Lower lobe of right lung (tissue), 2 donors: Measurements from ENCODE around the gene KCP. TPM values are rescaled to one million over a fixed set of nuclear protein-coding genes. Genes with fewer than 3 reads are reported as not detected.
A peak's percentile ranks its signal among the peaks of the same experiment; 100 is the strongest.

Experiments
- ATAC-seq, 2 donors: fragments of 200-7000 bp; cut with Tn5 transposase; one replicate each; pipeline ENCODE4 v1.9.1; 2020 to 2022; ENCODE audit warnings: mild to moderate bottlenecking in 2 of 2, moderate library complexity in 2 of 2
- DNase-seq: peaks from one replicate; pipeline ENCODE4 v3.0.0-alpha.2; 2020
- H3K27ac ChIP-seq: fragments of 200-600 bp; one replicate; pipeline ENCODE4 v1.8.0; 2022
- H3K27me3 ChIP-seq: fragments of 200-600 bp; one replicate; pipeline ENCODE4 v1.8.0; 2022; ENCODE audit warnings: low read depth
- H3K36me3 ChIP-seq: fragments of 200-600 bp; one replicate; pipeline ENCODE4 v1.8.0; 2022; ENCODE audit warnings: mild to moderate bottlenecking
- H3K4me1 ChIP-seq: fragments of 200-600 bp; one replicate; pipeline ENCODE4 v1.8.0; 2022
- H3K4me3 ChIP-seq: fragments of 200-600 bp; one replicate; pipeline ENCODE4 v1.8.0; 2022; ENCODE audit warnings: mild to moderate bottlenecking
- H3K9me3 ChIP-seq: fragments of 200-600 bp; one replicate; pipeline ENCODE4 v1.8.0; 2022
- intact Hi-C: fragments of 100-400 bp; cut with DNase I; formaldehyde crosslinking; loops from one replicate; pipeline ENCODE4 v1.11.0; 2022
- total RNA-seq: library from RNA; stranded (reverse); fragmentation: NEBNext Ultra II Directional; extraction: Animal tissue kit (Norgen Biotek cat#: 25700); gene quantifications from one replicate; pipeline ENCODE4 v1.2.1, GENCODE V29; 2021
- TF ChIP-seq, protein P1 (sequence below): fragments of 200-600 bp; IDR thresholded peaks from one replicate; pipeline ENCODE4 v1.8.0; 2022; ENCODE audit warnings: antibody characterized with exemption, mild to moderate bottlenecking
- donor health status: DM: no; HTN: yes; CAD: no; lungs with severe emphysema.

The KCP gene
- total RNA-seq, 1 donor from 2014 or later, result 1.3 TPM

DNA sequence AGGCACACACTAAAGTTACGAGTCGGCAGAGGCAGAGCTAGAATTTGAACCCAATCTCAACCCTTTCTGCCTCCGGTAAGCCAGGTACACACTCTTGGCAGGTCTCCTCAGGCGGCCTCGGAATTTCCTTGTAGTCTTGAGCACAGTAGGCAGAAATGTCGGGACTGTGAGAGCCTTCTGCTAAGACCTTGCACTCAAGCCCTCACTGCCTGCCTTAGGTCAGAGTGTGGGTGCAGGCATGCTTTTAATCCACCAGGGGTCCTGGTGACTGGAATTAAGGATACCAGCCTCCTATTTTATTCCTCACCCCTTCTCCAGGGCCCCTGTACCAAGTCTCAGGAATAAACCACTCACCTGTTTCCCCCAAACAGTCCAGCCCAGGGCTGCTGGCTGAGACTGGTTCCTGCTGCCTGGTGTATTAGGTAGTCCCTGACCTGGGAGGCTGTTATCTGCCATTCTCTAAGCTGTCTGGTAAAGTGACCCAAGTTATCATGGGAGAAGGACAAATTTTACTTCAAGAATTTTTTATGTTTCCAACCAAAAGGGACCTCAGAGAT lies 47.0 kb downstream of the KCP start:
- Histone ChIP-seq H3K9me3 (no peaks in the 10 kb centered on the region), H3K27me3 (no peaks in the 10 kb centered on the region), H3K4me1 (peaks cover 24% of the 10 kb centered on the region), H3K27ac (peak overlapping the region; percentile 84), H3K4me3 (peak overlapping the region; percentile 93), H3K36me3 (peaks cover 18% of the 10 kb centered on the region)
- ATAC-seq (peak; percentile 61 to 71), DNase-seq (no peak)
- intact Hi-C loops, result no loop called here
- TF ChIP-seq, protein P1, sequence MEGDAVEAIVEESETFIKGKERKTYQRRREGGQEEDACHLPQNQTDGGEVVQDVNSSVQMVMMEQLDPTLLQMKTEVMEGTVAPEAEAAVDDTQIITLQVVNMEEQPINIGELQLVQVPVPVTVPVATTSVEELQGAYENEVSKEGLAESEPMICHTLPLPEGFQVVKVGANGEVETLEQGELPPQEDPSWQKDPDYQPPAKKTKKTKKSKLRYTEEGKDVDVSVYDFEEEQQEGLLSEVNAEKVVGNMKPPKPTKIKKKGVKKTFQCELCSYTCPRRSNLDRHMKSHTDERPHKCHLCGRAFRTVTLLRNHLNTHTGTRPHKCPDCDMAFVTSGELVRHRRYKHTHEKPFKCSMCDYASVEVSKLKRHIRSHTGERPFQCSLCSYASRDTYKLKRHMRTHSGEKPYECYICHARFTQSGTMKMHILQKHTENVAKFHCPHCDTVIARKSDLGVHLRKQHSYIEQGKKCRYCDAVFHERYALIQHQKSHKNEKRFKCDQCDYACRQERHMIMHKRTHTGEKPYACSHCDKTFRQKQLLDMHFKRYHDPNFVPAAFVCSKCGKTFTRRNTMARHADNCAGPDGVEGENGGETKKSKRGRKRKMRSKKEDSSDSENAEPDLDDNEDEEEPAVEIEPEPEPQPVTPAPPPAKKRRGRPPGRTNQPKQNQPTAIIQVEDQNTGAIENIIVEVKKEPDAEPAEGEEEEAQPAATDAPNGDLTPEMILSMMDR, result peak; percentile 49

DNA sequence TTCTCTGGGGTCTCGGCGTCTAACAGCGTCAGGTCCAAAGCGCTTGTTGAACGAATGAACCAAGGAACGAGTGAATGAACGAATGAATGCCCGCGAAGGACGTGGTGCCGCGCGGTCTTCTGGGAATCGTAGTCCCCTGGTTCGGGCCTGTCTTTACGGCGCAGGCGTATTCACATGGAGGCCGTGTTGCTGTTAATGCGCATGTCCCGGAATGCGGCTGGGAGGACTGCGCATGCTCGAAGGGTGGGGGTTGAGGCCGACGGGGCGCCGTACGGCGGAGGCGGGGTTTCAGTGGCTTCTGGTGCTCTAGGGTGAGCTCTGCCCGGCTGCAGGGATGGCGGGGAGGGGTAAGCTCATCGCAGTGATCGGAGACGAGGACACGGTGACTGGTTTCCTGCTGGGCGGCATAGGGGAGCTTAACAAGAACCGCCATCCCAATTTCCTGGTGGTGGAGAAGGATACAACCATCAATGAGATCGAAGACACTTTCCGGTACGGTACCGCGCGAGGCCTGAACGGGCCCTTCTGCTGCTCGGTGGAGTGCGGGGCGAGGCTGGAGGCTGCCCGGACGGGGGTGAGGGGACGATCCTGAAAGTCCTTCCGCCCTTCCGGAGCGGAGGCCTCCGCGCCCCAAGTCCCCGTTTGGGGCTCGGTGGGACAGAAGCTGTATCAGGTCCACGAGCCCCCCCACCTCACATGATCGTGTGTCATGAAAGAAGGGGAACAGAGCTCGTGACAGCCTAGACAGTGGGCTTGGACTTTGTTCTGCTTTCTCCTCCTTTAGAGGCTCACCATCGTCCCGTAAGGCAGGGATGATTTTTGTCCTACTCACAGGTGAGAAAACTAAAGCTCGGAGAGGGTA lies 47.7 kb downstream of the KCP start, which contains the start of gene ATP6V1F:
ATP6V1F (plus strand) TSS at position 286 of the 862 bp plus-strand sequence; CDS start at position 335, 49 bp downstream.
- DNase-seq (peak; percentile 98), ATAC-seq (peak; percentile 98)
- intact Hi-C loops, result no loop called here
- peaks cover 18% of the 10 kb centered on the region for H3K36me3 ChIP-seq
- H3K4me3 ChIP-seq, result peak within 1 kb of the TSS; percentile 93
- TF ChIP-seq, protein P1, result no peak
- no peaks in the 10 kb centered on the region for H3K9me3 ChIP-seq
- H3K27me3 ChIP-seq, result no peaks in the 10 kb centered on the region
- peak within 1 kb of the TSS; percentile 84 for H3K27ac ChIP-seq
- H3K4me1 ChIP-seq, result peaks cover 19% of the 10 kb centered on the region

DNA sequence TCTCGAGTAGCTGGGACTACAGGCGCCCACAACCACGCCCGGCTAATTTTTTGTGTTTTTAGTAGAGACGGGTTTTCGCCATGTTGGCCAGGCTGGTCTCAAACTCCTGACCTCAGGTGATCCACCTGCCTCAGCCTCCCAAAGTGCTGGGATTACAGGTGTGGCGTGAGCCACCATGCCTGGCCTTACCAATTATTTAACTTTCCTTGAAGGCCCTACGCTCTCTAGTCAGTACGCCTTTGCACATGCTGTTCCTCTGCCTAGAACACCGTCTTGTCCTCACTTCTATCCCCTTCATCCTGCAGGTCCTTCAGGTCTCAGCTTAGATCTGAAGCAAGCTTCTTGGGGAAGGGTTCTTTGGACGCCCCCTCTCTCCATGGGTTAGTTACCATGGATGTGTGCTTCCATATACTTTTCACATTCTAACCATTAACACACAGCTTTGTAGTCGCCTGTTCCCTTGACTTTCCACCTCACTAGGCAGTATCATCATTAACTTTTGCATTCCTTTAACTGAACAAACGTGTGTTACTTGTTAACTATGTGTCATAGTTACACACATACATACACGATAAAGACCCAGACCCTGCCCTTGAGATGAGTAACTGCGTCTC lies 48.4 kb downstream of the KCP start:
- no peak overlapping the region for H3K27ac ChIP-seq
- intact Hi-C loops, result no loop called here

DNA sequence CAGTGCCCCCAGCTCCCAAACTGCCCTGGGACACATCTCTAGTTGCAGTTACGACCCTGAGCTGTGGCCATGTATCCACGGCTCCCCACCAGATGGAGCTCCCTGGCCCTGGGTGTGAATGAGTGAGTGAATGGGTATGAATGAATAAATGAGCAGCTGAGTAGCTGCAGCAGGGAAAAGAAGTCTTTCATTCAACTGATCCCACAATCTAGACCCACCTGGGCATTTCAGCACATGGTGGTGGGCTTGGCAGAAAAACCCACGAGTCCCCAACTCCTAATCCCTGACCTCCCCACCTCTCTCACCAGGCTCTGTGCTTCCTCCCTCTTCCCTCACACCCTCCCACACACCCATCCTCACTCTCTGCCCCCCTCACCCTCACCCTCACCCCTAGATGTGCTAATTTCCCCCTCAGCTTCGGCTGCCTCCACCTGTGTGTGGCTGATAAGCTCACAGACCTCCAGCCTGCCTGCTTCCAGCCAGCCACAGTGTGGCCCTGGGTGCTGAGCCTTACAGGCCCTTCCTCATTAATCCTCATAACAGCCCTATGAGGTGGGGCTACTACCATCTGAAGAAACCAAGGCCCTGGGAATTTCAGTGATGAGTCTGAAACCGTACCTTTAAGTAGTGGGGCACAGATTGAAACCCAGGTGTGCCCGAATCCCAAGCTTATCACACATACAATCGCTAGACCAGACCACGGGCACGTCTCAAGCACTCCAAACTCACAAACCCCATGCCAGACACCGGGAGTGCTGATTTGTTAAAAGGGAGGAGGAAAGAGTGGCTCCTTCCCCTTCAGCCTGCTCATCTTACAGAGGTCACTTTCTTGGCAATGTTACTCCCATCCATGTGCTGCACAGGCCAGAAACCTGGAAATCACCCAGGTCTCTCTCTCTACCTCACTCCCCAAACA lies 50.1 kb downstream of the KCP start:
- no peak for ATAC-seq
- peaks cover 9% of the 10 kb centered on the region for H3K36me3 ChIP-seq
- H3K27me3 ChIP-seq, result no peaks in the 10 kb centered on the region
- H3K9me3 ChIP-seq, result no peaks in the 10 kb centered on the region
- H3K4me1 ChIP-seq, result peaks cover 19% of the 10 kb centered on the region
- TF ChIP-seq, protein P1, result no peak
- intact Hi-C loops, result no loop called here
- H3K27ac ChIP-seq, result no peak overlapping the region
- no peak overlapping the region for H3K4me3 ChIP-seq
- no peak for DNase-seq

More for the DNA sequence above, 48.4 kb downstream of the KCP start:
- TF ChIP-seq, protein P1, result no peak
- peaks cover 18% of the 10 kb centered on the region for H3K36me3 ChIP-seq
- H3K27me3 ChIP-seq, result no peaks in the 10 kb centered on the region
- DNase-seq, result no peak
- peaks cover 19% of the 10 kb centered on the region for H3K4me1 ChIP-seq
- no peaks in the 10 kb centered on the region for H3K9me3 ChIP-seq
- peak overlapping the region; percentile 93 for H3K4me3 ChIP-seq
- ATAC-seq, result no peak
